ENCODE measurements around the gene CASK.

GRCh38 chrX:41737065-41737464, 186.3 kb downstream of the CASK start:
- TF ChIP-seq POLR2AphosphoS5 (IDR thresholded peaks at IDR 0.05; ENCODE audit: borderline replicate concordance, low read depth, low read length) = no peak
- no peak for TF ChIP-seq EZH2 (IDR thresholded peaks at IDR 0.05)
